ENCODE measurements around the gene PHETA1.
A peak's percentile ranks its signal among the peaks of the same experiment; 100 is the strongest.

The PHETA1 gene

DNA sequence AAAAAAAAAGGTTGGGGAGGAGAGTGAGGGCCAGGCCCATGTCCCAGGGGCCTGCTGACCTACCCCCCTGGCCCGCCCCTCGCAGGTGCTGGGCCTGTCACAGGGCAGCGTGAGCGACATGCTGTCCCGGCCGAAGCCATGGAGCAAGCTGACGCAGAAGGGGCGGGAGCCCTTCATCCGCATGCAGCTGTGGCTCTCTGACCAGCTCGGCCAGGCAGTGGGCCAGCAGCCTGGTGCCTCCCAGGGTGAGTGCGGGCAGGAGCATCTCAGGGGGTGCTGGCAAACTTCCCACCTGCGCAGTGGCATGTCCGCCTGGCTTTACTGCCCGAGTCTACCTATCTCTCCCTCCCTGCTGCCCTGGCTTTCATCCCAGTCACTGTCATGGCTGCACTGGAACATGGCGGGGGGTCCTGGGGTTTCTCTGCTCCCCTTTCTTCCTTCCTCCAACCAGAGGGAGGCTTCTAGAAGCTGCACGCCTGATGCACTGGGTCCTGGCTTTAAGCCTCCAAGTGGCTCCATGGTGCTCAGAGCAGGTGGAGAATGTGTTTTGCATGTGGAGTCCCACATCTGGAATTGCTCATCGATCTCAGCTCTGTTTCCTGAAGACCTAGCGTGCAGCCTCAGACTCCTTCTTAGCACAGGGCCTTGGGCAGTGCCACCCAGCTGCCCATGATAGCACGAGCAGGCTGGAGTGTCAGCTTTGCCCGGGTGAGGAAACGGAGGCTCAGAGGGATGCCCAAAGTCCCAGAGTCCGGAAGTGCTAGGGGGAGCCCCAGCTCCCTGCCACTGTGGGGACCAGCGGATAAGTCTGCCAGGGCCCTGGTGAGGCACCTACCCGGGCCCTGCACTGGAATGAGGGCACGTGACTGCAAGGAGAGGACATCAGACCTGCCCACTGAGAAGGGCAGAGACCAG is 46.3 kb downstream of the PHETA1 start:
- TF ChIP-seq GATA1 (IDR thresholded peaks at IDR 0.05; ENCODE audit: low read depth, low read length) (no peak), POLR2A (IDR thresholded peaks at IDR 0.05; ENCODE audit: low read length) (no peak)
- DNase-seq: no peak

DNA sequence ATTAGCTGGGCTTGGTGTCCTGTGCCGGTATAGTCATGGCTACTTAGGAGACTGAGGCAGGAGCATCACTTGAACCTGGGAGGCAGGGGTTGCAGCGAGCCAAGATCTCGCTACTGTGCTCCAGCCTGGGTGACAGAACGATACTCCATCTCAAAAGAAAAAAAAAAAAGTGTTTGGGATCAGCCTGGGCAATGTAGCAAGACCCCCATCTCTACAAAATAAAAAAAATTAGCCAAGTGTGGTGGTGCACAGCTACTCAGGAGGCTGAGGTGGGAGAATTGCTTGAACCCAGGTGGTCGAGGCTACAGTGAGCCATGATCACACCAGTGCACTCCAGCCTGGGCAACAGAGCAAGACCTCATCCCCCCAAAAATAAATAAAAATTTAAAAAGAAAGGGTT is 47.6 kb downstream of the PHETA1 start:
- DNase-seq: no peak
- no peak for TF ChIP-seq POLR2A (IDR thresholded peaks at IDR 0.05; ENCODE audit: low read length)
- TF ChIP-seq GATA1 (IDR thresholded peaks at IDR 0.05; ENCODE audit: low read depth, low read length): no peak

DNA sequence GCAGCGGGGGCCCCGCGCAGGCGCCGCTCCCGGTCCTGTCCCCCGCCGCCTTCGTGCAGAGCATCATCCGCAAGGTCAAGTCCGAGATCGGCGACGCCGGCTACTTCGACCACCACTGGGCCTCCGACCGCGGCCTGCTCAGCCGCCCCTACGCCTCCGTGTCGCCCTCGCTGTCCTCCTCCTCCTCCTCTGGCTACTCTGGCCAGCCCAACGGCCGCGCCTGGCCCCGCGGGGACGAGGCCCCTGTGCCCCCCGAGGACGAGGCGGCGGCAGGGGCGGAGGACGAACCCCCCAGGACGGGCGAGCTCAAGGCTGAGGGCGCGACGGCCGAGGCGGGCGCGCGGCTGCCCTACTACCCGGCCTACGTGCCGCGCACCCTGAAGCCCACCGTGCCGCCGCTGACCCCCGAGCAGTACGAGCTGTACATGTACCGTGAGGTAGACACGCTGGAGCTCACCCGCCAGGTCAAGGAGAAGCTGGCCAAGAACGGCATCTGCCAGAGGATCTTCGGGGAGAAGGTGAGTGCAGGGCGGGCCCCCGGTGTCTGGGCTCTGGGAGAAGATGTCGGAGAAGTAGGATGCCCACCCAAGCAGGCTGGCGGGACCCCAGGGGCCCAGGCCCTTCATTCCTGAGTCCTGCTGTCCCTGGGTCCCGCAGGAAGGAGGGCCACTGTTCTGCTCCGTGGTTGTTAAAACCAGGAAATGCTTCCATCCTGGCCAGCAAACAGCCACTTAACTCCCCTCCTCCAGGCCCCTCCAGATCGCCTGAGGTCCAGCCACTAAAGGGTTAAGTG is 48.4 kb downstream of the PHETA1 start:
- TF ChIP-seq GATA1 (IDR thresholded peaks at IDR 0.05; ENCODE audit: low read depth, low read length): no peak
- TF ChIP-seq POLR2A (IDR thresholded peaks at IDR 0.05; ENCODE audit: low read length): no peak

DNA sequence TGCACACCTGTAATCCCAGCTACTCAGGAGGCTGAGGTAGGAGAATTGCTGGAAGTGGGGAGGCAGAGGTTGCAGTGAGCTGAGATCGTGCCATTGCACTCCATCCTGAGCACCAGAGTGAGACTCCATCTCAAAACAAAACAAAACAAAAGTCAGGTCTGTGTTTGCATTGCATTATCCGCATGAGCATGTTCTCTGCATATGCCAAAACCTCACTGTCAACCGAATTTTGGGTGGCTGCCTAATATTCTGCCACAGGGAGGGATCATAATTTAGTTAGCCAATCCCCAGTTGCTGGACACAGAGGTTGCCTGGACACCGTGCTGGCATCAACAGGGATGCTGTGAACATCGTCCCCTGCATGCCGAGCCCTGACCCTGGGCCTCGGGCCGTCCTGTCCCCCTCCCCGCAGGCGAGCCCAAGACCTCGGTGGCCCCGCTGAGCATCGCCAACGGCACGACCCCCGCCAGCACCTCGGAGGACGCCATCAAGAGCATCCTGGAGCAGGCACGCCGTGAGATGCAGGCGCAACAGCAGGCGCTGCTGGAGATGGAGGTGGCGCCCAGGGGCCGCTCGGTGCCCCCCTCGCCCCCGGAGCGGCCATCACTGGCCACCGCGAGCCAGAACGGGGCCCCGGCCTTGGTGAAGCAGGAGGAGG is 49.2 kb downstream of the PHETA1 start:
- no peak for DNase-seq
- no peak for TF ChIP-seq POLR2A (IDR thresholded peaks at IDR 0.05; ENCODE audit: low read length)
- no peak for TF ChIP-seq GATA1 (IDR thresholded peaks at IDR 0.05; ENCODE audit: low read depth, low read length)

More for the DNA sequence above, 48.4 kb downstream of the PHETA1 start:
- DNase-seq: no peak

DNA sequence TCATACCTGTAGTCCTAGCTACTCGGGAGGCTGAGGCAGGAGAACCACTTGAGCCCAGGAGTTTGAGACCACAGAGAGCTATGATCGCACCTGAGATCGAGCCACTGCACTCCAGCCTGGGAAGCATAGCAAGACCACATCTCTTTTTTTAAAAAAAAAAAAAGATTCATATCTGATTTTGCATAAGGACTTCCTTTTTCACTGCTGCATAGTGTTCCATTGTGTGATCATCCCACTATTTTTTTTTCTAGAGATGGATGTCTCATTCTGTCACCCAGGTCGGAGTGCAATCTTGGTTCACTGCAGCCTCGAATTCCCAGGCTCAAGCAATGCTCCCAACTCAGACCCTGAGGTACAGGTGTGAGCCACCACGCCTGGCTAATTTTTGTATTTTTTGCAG is 50.4 kb downstream of the PHETA1 start:
- TF ChIP-seq GATA1 (IDR thresholded peaks at IDR 0.05; ENCODE audit: low read depth, low read length): no peak
- TF ChIP-seq POLR2A (IDR thresholded peaks at IDR 0.05; ENCODE audit: low read length): no peak
- DNase-seq: no peak

DNA sequence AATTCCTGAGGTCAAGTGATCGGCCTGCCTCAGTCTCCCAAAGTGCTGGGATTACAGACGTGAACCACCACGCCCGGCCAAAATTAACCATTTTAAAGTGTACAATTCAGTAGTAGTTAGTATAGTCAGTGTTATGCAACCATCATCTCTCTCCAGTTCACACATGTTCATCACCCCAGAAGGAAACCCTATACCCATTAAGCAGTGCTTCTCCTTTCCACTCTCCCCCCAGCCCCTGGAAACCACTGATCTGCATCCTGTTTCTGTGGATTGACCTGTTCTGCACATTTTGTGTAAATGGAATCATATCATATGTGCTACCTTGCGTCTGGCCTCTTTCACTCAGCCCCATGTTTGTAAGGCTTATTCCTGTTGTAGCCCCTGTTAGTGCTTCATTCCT is 52.2 kb downstream of the PHETA1 start:
- no peak for DNase-seq

DNA sequence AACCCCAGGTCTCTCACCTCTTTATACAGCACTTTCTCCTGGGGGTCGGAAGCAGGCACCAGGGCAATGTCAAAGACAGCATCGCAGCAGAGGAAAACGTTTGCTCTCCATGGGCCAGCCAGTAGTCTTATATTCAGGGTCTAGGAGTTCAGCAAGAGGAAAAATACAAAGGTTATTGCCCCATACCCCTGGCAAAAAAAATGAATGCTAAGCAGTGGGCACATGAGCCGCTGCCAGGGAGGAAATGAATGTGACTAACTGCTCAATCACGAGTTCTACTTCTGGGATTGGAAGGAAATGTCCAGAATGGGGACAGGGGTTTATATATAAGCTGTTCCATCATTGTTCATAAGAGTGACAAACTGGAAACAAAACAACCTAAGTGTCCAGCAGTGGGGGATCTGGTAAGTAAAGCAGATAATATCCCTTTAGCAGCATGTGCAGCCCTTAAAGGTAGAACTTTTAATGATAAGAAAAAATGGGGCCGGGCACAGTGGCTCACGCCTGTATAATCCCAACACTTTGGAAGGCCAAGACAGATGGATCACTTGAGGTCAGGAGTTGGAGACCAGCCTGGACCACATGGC is 53.8 kb downstream of the PHETA1 start:
- DNase-seq: no peak
- TF ChIP-seq GATA1 (IDR thresholded peaks at IDR 0.05; ENCODE audit: low read depth, low read length) (no peak), POLR2A (IDR thresholded peaks at IDR 0.05; ENCODE audit: low read length) (no peak)

More for the DNA sequence above, 52.2 kb downstream of the PHETA1 start:
- TF ChIP-seq POLR2A (IDR thresholded peaks at IDR 0.05; ENCODE audit: low read length) (no peak), GATA1 (IDR thresholded peaks at IDR 0.05; ENCODE audit: low read depth, low read length) (no peak)

DNA sequence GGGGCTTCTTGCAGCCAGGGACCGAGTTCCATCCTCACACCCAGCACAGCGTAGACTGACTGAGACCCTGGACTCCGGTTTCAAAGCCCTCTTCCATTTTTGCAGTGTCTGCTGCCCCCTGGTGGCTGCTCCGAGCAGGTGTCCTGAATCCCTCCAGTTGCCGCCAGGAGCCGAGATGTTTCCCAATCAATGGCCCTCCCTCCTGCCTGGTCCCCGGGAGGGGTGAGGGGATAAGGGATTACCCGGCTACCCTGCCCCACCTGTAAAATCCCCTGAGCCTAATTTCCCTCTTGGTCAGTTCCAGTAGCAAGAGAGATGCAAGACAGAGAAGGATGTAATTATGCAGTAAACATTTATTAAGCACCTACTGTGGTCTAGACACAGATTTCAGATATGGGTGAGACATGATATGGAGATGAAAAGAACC is 55.0 kb downstream of the PHETA1 start:
- no peak for TF ChIP-seq GATA1 (IDR thresholded peaks at IDR 0.05; ENCODE audit: low read depth, low read length)
- TF ChIP-seq POLR2A (IDR thresholded peaks at IDR 0.05; ENCODE audit: low read length): no peak
- DNase-seq: peak; percentile 64 to 81

DNA sequence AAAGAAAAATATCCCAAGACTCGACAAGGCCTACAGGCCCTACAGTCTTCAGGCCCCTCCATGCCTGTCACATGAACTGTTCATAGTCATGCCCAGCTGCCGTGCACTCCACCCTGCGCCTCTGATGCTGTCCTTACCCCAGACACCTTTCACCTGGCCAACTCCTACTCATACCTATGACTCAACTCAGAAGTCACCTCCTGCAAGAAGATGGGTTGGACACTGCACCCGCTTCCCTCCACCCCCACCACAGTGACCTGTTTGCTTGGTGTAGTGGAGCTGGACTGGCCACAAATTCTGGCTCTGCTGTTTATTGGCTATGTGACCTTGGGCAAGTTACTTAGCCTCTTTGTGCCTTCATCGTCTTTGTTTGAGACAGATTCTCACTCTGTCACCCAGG is 56.2 kb downstream of the PHETA1 start:
- TF ChIP-seq POLR2A (IDR thresholded peaks at IDR 0.05; ENCODE audit: low read length) (no peak), GATA1 (IDR thresholded peaks at IDR 0.05; ENCODE audit: low read depth, low read length) (no peak)
- DNase-seq: no peak

DNA sequence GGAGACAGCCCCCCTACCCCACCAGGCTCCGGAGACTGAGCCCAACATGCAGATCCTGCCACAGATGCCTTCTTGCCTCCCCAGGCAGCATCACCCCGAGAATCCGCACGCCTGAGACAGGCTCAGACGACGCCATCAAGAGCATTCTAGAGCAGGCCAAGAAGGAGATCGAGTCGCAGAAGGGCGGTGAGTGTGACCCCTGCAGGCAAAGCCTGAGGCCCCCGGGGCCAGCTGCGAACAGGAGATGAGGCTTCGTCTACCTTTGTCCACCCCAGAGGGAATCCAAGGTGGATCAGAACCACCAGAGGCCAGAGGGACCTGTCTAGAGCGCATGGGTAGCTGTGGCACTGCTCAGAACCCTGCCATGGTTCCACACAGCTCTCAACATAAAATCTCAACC is 56.9 kb downstream of the PHETA1 start:
- no peak for DNase-seq
- TF ChIP-seq POLR2A (IDR thresholded peaks at IDR 0.05; ENCODE audit: low read length): no peak
- no peak for TF ChIP-seq GATA1 (IDR thresholded peaks at IDR 0.05; ENCODE audit: low read depth, low read length)

DNA sequence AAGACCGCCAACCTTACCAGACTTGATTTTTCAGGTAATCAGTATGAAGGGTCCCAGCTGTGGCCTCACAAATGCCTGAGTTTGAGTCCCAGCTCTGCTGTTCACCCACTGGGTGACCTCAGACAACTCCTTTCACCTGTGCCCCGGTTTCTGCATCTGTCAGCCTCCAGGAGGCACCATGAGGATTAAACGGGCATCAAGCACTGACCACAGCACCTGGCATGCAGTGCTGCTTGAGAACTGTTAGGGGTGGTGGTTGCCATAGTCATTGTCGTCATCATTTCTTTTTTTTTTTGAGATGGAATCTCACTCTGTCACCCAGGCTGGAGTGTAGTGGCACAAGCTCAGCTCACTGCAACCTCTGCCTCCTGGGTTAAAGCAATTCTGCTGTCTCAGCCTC is 57.9 kb downstream of the PHETA1 start:
- no peak for DNase-seq
- no peak for TF ChIP-seq POLR2A (IDR thresholded peaks at IDR 0.05; ENCODE audit: low read length)
- no peak for TF ChIP-seq GATA1 (IDR thresholded peaks at IDR 0.05; ENCODE audit: low read depth, low read length)
